MM.1S (cell line): ENCODE measurements around the gene ZFP62.

ENCODE experiments used
- EZH2 ChIP-seq: fragments of 300-600 bp; sonication (generic); optimal IDR thresholded peaks from 2 replicates; pipeline ENCODE3; 2017; ENCODE audit warnings: low read depth, mild to moderate bottlenecking, antibody characterized with exemption, low read length, mixed read lengths
- TF ChIP-seq, protein P1 (sequence below): fragments of 300-600 bp; sonication (generic); IDR thresholded peaks from 2 replicates; pipeline ENCODE4 v1.5.1; 2016; ENCODE audit warnings: antibody characterized with exemption, low read length, mixed read lengths

DNA sequence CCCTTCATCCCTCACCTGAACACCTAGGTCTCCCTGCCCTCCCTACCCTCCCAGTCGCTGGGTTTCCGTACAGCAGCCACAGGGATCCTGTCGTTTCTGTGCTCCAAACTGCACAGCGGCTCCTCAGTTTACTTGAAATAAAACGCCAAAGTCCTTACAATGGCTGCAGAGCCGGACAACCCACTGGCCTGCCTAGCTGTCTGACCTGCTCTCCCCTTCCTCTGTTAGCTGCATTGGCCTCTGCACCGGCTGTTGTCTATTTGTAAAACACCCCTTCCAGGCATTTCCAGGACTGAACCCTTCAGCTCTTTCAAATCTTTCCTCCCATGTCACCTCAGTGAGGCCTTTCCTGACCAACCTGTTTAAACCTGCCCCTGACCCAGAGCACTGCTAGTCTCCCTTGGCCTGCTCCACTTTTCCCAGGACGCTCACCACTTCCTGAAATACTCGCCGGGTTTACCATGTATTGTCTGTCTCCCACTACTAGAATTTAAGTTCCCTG is 49.4 kb downstream of the ZFP62 start:
- TF ChIP-seq EZH2: no peak
- TF ChIP-seq, protein P1, sequence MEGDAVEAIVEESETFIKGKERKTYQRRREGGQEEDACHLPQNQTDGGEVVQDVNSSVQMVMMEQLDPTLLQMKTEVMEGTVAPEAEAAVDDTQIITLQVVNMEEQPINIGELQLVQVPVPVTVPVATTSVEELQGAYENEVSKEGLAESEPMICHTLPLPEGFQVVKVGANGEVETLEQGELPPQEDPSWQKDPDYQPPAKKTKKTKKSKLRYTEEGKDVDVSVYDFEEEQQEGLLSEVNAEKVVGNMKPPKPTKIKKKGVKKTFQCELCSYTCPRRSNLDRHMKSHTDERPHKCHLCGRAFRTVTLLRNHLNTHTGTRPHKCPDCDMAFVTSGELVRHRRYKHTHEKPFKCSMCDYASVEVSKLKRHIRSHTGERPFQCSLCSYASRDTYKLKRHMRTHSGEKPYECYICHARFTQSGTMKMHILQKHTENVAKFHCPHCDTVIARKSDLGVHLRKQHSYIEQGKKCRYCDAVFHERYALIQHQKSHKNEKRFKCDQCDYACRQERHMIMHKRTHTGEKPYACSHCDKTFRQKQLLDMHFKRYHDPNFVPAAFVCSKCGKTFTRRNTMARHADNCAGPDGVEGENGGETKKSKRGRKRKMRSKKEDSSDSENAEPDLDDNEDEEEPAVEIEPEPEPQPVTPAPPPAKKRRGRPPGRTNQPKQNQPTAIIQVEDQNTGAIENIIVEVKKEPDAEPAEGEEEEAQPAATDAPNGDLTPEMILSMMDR: no peak
